H9 (cell line): ENCODE results near the gene UQCC2. TPM values are rescaled to one million over a fixed set of nuclear protein-coding genes. Genes with fewer than 3 reads are reported as not detected.

Experiments used
- DNase-seq: peaks from one replicate; pipeline ENCODE4 v3.0.0-alpha.2; 2017
- H2AFZ ChIP-seq: one replicate; pipeline ENCODE4 v1.6.1; 2013; ENCODE audit warnings: mild to moderate bottlenecking, low read length, control low read depth, moderate library complexity
- H2AK5ac ChIP-seq: 2 replicates; pipeline ENCODE4 v1.6.1; 2013; ENCODE audit warnings: low read length, control low read depth, mixed read lengths; ENCODE audit not compliant: insufficient read length
- H2BK120ac ChIP-seq: one replicate; pipeline ENCODE4 v1.6.1; 2013; ENCODE audit warnings: low read depth, mild to moderate bottlenecking, low read length, control low read depth, inconsistent platforms; ENCODE audit not compliant: poor library complexity, severe bottlenecking
- H2BK12ac ChIP-seq: 2 replicates; pipeline ENCODE4 v1.6.1; 2013; ENCODE audit warnings: low read length, control low read depth, mixed read lengths, low read depth; ENCODE audit not compliant: insufficient read length
- H2BK15ac ChIP-seq: 2 replicates; pipeline ENCODE4 v1.6.1; 2013; ENCODE audit warnings: low read depth, low read length, control low read depth
- H2BK20ac ChIP-seq: one replicate; pipeline ENCODE4 v1.6.1; 2013; ENCODE audit warnings: low read depth, mild to moderate bottlenecking, low read length, control low read depth, inconsistent platforms; ENCODE audit not compliant: poor library complexity, severe bottlenecking
- H2BK5ac ChIP-seq: 2 replicates; pipeline ENCODE4 v1.6.1; 2013; ENCODE audit warnings: low read length, control low read depth, mixed read lengths; ENCODE audit not compliant: insufficient read length
- H3K14ac ChIP-seq: 2 replicates; pipeline ENCODE4 v1.6.1; 2013; ENCODE audit warnings: low read length, control low read depth; ENCODE audit not compliant: insufficient read depth
- H3K18ac ChIP-seq: 2 replicates; pipeline ENCODE4 v1.6.1; 2013; ENCODE audit warnings: low read depth, mild to moderate bottlenecking, mixed read lengths, low read length, control low read depth; ENCODE audit not compliant: insufficient read length
- H3K23ac ChIP-seq: 2 replicates; pipeline ENCODE4 v1.6.1; 2013; ENCODE audit warnings: low read length, control low read depth, mixed read lengths, low read depth; ENCODE audit not compliant: insufficient read length
- H3K23me2 ChIP-seq: 2 replicates; pipeline ENCODE4 v1.6.1; 2013; ENCODE audit warnings: low read depth, mild to moderate bottlenecking, mixed read lengths, low read length, control low read depth; ENCODE audit not compliant: insufficient read length, poor library complexity, severe bottlenecking
- H3K27ac ChIP-seq: 2 replicates; pipeline ENCODE4 v1.5.1; 2013; ENCODE audit warnings: low read length, control low read depth, mixed read lengths, low read depth; ENCODE audit not compliant: insufficient read length
- H3K27me3 ChIP-seq: 2 replicates; pipeline ENCODE4 v1.6.1; 2013; ENCODE audit warnings: low read length, control low read depth, inconsistent platforms; ENCODE audit not compliant: insufficient read depth
- H3K4ac ChIP-seq: 2 replicates; pipeline ENCODE4 v1.6.1; 2013; ENCODE audit warnings: low read depth, mild to moderate bottlenecking, control low read depth, inconsistent platforms, low read length, moderate library complexity
- H3K4me1 ChIP-seq: 2 replicates; pipeline ENCODE4 v1.6.1; 2013; ENCODE audit warnings: low read length, control low read depth, inconsistent platforms; ENCODE audit not compliant: insufficient read depth
- H3K4me2 ChIP-seq: 2 replicates; pipeline ENCODE4 v1.6.1; 2013; ENCODE audit warnings: low read length, control low read depth, mixed read lengths; ENCODE audit not compliant: insufficient read length, insufficient read depth
- H3K56ac ChIP-seq: 2 replicates; pipeline ENCODE4 v1.6.1; 2013; ENCODE audit warnings: low read depth, mild to moderate bottlenecking, mixed read lengths, low read length, control low read depth; ENCODE audit not compliant: insufficient read length
- H3K79me1 ChIP-seq: 2 replicates; pipeline ENCODE4 v1.6.1; 2013; ENCODE audit warnings: low read depth, mild to moderate bottlenecking, moderate library complexity, low read length, control low read depth, inconsistent platforms; ENCODE audit not compliant: insufficient read depth, poor library complexity, severe bottlenecking
- H3K79me2 ChIP-seq: 2 replicates; pipeline ENCODE4 v1.6.1; 2013; ENCODE audit warnings: low read length, control low read depth, inconsistent platforms; ENCODE audit not compliant: insufficient read depth
- H3K9ac ChIP-seq: 2 replicates; pipeline ENCODE4 v1.6.1; 2013; ENCODE audit warnings: low read length, control low read depth, mixed read lengths; ENCODE audit not compliant: insufficient read length; ENCODE audit errors: extremely low read depth
- H3K9me3 ChIP-seq: one replicate; pipeline ENCODE4 v1.6.1; 2013; ENCODE audit warnings: low read depth, low read length, inconsistent platforms; ENCODE audit not compliant: control insufficient read depth
- H3T11ph ChIP-seq: one replicate; pipeline ENCODE4 v1.6.1; 2013; ENCODE audit warnings: mild to moderate bottlenecking, low read length, control low read depth, inconsistent platforms
- H4K20me1 ChIP-seq: one replicate; pipeline ENCODE4 v1.6.1; 2013; ENCODE audit not compliant: control insufficient read depth, insufficient read length, insufficient read depth
- H4K5ac ChIP-seq: 2 replicates; pipeline ENCODE4 v1.6.1; 2013; ENCODE audit warnings: low read depth, mild to moderate bottlenecking, mixed read lengths, low read length, control low read depth; ENCODE audit not compliant: insufficient read length
- H4K8ac ChIP-seq: replicated peaks from 2 replicates; pipeline ENCODE4 v1.6.1; 2013; ENCODE audit warnings: low read length, control low read depth, mixed read lengths, low read depth; ENCODE audit not compliant: insufficient read length
- H4K91ac ChIP-seq: 2 replicates; pipeline ENCODE4 v1.6.1; 2013; ENCODE audit warnings: low read depth, mild to moderate bottlenecking, moderate library complexity, mixed read lengths, low read length, control low read depth; ENCODE audit not compliant: insufficient read length
- H3K27ac Mint-ChIP-seq, 3 experiments: 2 replicates in 2 of 3; 3 replicates in 1 of 3; pipeline ENCODE4 v1.8.0; 2020 to 2021; ENCODE audit warnings: mixed read lengths in 3 of 3, mild to moderate bottlenecking in 1 of 3, moderate library complexity in 1 of 3
- H3K27me3 Mint-ChIP-seq: 2 replicates; pipeline ENCODE4 v1.8.0; 2021; ENCODE audit warnings: low read depth, mild to moderate bottlenecking, moderate library complexity, mixed read lengths
- H3K36me3 Mint-ChIP-seq, 3 experiments: 2 replicates in 2 of 3; 3 replicates in 1 of 3; pipeline ENCODE4 v1.8.0; 2020 to 2021; ENCODE audit warnings: low read depth in 3 of 3, mixed read lengths in 3 of 3; ENCODE audit not compliant: insufficient read depth in 1 of 3
- H3K4me1 Mint-ChIP-seq, 2 experiments: 2 replicates each; pipeline ENCODE4 v1.8.0; 2020; ENCODE audit warnings: mixed read lengths in 2 of 2
- H3K4me3 Mint-ChIP-seq, 2 experiments: 2 replicates in 1 of 2; 3 replicates in 1 of 2; pipeline ENCODE4 v1.8.0; 2020 to 2021; ENCODE audit warnings: mild to moderate bottlenecking in 2 of 2, mixed read lengths in 2 of 2, moderate library complexity in 1 of 2
- H3K9me3 Mint-ChIP-seq, 2 experiments: 2 replicates in 1 of 2; 3 replicates in 1 of 2; pipeline ENCODE4 v1.8.0; 2020; ENCODE audit warnings: mild to moderate bottlenecking in 2 of 2, mixed read lengths in 2 of 2, moderate library complexity in 1 of 2
- CTCF ChIP-seq: fragments of 200-600 bp; sonication (generic); conservative IDR thresholded peaks from 3 replicates; pipeline ENCODE4 v1.8.0; 2021; ENCODE audit warnings: antibody characterized with exemption, mild to moderate bottlenecking
- WGBS: extraction: QIAGEN DNeasy Blood & Tissue Kit; methylation state at CpG from one replicate; pipeline ENCODE4 v1.1.7; 2013; ENCODE audit warnings: missing lambda C conversion rate, low lambda C conversion rate, mixed read lengths; ENCODE audit not compliant: insufficient read length; ENCODE audit errors: extremely low coverage; 5-methylcytosine and 5-hydroxymethylcytosine counted together
- total RNA-seq: library from RNA; stranded (reverse); gene quantifications from 2 replicates; pipeline ENCODE4 v1.2.1, GENCODE V29; 2021

The UQCC2 gene
- total RNA-seq, 1 experiment from 2014 or later, result 140 TPM

- Histone ChIP-seq H2BK120ac (no peak overlapping the region), H4K8ac (no peak overlapping the region), H3T11ph (no peak overlapping the region), H3K9ac (no peak overlapping the region), H2AFZ (no peak overlapping the region), H3K14ac (no peak overlapping the region), H4K91ac (no peak overlapping the region), H2AK5ac (no peak overlapping the region), H3K4ac (no peak overlapping the region), H3K79me1 (no peaks in the 10 kb centered on the region), H3K9me3 (no peaks in the 10 kb centered on the region), H3K79me2 (no peaks in the 10 kb centered on the region), H4K5ac (no peak overlapping the region), H2BK15ac (no peak overlapping the region), H3K56ac (no peak overlapping the region), H3K4me1 (0 out of 2 replicates have a peak, but pooled peaks cover 3% of the 10 kb centered on the region), H3K27ac (peak overlapping the region; percentile 18), H4K20me1 (no peaks in the 10 kb centered on the region), H3K27me3 (no peaks in the 10 kb centered on the region), H2BK5ac (no peak overlapping the region), H3K18ac (no peak overlapping the region), H3K4me2 (no peak overlapping the region), H2BK20ac (no peak overlapping the region), H3K23ac (no peak overlapping the region), H3K23me2 (no peaks in the 10 kb centered on the region), H2BK12ac (no peak overlapping the region)
- TF ChIP-seq CTCF, result no peak
- Mint-ChIP-seq H3K27me3 (no peaks in the 10 kb centered on the region), H3K36me3 (peaks cover 16 to 84% (median 75%) of the 10 kb centered on the region in 3 experiments; a peak in 6 of 7 replicates), H3K9me3 (no peaks in the 10 kb centered on the region), H3K27ac (peak overlapping the region in 2 of 3 experiments; percentile 50 to 70; a peak in 3 of 7 replicates), H3K4me3 (peak overlapping the region in 1 of 2 experiments; percentile 23; a peak in 1 of 5 replicates), H3K4me1 (peaks cover 15 to 17% of the 10 kb centered on the region in 2 experiments)
- peak; percentile 62 for DNase-seq
- no CpG with 5 or more reads among the region's 15 CpGs for WGBS
Observed at GRCh38 chr6:33696548-33697518, 14.7 kb downstream of the UQCC2 start.
